Daoy (cell line): ENCODE data around the gene CYP4V2. TPM values are rescaled to one million over a fixed set of nuclear protein-coding genes. Genes with fewer than 3 reads are reported as not detected.

ENCODE experiments used
- DNase-seq: peaks from one replicate; pipeline ENCODE4 v3.0.0-alpha.2; 2015; ENCODE audit warnings: low read depth
- total RNA-seq: library from RNA; depleted of rRNA; stranded (reverse); fragments of >200 nt; shearing (Covaris generic); gene quantifications from 2 replicates; pipeline ENCODE4 v1.2.3, GENCODE V29; 2014

Gene CYP4V2
- total RNA-seq, 1 experiment from 2014 or later = 11.3 TPM

DNA sequence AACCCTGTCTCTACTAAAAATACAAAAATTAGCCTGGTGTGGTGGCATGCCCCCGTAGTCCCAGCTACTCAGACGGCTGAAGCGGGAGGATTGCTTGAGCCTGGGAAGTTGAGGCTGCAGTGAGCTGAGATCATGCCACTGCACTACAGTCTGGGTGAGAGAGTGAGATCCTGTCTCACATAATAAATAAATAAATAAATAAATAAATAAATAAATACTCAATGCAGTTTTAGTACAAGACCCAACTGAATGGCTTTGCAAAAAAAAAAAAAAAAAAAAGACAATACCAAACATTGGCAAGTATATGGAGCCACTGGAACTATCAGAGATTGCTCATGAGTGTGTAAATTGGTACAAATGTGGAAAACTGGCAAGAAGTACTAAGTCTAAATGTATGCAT is 3.3 kb upstream of the CYP4V2 start:
- DNase-seq = no peak

DNA sequence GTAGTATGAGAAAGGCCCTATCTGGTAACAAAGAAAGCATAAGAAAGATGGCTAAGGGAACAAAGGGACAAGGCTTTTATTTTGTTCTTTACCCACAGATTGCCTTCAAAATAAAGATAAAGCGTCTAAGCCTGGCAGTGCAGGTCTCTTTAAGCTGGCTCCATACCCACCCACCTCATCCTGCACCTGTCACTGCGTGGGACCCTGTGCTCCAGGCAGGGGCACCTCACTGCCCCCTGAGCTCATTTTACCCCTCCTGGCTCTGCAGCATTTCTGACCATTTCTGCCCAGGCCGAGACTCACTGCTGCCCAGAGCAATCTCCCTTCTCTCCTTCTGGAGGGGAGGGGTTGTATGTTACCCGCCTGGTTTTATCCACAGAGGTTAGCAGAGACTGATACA is 1.7 kb upstream of the CYP4V2 start:
- DNase-seq = no peak

DNA sequence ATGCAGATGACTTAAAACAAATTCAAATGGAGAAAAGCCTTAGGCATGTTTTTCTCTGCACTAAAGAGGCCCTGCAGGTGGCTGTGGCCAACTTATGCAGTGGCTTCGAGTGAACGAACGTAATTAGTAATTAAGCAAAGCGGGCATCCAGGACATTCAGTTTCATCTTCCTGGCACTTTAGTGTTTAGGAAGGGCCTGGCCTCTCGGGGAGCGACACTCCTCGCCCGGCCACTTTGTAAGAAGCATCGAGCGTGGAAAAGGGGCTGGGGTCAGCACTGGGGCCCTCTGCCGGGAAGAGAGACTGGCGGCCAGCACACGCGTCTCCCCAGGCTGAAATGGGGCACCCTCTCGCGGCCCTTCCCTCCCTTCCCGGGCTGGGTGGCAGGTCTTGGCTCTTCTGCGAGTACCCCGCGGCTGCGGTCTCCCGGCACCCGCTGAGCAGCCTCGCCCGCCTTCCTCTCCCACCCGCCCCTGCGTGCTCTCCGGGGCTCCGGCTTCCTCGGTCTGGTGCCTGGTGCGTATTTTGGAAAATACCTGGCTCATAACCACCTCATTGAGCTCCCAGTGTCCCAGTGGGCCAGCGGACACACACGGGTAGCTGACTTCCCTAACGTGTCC is 677 bp upstream of the CYP4V2 start:
- DNase-seq = peak; percentile 33

DNA sequence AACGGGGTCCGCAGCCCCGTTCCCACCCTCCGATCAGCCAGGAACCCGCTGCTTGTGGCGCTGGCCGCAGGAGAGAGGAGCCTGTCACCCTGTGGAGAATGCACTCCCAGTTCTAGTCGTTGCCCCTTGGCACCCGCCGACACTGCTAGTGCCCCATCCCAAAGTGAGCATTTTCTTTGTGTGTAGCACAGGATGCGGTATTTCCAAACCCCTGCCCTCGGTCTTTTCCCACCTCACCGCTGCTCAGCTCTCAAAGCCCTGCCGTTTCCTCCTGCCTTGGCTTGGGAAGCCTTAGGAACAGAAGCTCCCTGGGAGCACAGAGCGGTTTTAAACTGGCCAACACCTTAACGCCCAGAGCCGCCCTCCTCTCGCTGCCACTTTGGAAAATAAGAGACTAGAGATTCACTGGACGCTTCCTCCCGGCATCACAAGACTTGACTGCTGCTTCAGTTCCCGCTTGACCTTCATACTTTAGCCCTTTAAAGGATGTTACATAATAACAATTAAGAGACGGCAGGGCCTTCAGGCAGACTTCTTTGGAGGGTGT is 772 bp downstream of the CYP4V2 start:
- DNase-seq = peak; percentile 39

DNA sequence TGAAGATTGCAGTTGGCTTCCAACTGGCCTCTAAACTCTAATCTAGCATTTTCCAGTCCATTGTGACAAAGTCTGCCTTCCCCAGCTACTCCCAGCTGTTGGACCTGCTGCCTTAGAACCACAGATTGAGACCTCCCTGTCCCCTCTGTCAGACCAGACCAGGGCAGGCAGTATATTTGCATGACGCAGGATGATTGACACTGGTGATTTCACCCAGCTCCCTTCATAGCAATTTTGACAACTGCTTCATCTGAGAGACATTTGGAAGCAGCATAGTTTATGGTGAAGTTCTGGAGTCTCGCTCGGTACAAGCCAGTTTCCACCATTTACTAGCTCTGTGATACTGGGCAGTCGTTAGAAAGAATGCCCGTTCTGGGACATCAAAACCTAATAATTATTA is 2.5 kb downstream of the CYP4V2 start:
- DNase-seq = no peak

DNA sequence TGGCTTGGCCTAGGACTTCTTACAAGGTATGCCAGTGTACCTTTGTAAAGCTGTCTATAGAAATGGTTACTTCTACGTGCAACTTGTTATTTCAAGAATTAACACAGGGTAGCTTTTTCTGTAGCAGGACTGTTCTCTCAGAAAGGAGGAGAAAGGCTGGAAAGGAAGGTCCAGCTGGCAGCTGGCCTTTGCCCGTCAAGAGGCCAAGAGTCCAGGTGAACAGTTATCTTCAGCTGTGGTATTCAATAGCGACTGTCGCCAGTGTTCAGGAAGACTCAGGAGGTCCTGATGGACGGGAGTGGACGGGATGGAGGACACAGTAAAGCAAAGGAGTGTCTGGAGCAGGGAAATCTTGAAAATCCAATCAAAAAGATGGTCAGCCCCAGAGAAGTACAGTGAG is 4.7 kb downstream of the CYP4V2 start:
- DNase-seq = no peak

DNA sequence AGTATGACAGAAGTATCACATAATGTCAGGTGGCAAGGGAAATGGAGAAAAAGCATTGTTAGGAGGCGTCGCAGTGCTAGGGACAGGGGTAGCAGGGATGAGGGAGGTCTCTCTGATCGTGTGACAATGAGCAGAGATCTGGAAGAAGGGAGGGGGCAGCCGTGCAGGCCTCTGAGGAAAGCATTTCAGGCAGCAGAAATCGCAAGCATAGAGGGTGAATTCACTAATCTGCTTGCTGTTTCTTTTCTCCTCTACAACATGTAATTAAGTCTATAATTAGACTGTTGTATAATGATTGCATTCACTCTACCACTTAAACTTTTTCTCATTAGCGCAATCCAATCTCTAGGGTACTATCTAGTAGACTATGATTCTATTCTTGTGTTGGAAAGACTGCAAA is 9.1 kb downstream of the CYP4V2 start:
- DNase-seq = no peak

DNA sequence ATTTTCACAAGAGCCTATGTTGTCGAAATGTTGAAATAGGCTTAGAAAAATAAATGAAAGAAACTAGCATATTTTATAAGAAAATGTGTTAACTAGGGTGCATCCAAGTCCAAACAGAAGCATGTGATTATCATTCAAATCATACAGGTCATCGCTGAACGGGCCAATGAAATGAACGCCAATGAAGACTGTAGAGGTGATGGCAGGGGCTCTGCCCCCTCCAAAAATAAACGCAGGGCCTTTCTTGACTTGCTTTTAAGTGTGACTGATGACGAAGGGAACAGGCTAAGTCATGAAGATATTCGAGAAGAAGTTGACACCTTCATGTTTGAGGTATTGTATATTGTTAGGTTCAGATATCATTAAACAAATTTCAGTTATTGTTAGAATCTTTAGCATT is 9.6 kb downstream of the CYP4V2 start:
- no peak for DNase-seq

DNA sequence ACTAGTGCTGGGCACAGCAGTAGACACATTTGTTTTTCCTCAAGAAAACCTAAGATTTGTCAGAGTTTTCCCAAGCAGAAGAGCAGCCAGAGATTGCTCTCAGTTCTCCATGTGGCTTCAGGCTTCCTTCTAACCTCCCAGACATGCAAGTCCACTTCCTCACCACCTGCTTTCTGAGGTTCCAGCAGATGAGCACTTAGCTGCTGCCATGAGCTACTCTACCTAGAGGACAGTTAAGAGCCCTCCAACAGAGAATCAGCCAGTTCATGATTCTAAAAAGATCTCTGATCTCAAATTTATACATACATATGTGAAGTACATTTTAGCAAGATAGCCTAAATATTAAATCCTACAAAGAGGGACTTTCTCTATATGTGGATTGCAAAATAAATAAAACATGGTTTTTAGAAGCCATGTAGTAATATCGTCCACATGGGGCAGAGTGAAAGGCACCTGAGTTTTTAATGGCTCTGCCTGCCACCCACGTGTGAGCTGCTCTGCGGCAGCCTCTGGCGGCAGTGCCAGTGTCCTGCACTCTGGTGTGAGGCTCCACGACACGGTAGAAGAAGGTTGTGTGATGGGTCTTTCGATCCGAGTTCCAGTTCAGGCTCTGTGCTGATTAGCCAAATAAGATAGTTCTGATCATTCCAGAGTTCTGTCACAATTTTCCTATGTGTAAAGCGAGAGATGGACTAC is 10.3 kb downstream of the CYP4V2 start:
- DNase-seq = peak; percentile 42

DNA sequence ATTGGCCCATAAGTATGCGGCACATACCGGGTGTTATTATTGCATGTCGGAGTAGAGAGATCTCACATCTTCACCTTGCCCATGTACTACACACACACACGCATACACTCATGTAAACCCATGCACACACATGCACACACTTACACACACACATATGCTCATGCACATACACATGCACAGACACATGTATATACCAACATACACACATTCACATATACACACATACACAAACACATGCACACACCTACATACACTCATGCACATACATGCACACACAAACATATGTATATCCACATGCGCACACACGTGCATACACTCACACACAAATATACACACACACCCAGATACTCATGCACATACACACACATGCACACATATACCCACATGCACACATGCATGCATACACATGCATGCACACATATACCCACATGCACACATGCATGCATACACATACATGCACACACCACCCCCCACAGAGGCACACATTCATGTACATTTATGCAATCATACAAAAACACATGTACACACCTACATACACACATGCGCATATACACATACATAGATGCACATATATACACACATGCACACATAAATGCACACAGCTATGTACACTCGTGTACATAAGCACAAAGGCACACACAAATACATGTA is 11.2 kb downstream of the CYP4V2 start:
- DNase-seq = no peak

DNA sequence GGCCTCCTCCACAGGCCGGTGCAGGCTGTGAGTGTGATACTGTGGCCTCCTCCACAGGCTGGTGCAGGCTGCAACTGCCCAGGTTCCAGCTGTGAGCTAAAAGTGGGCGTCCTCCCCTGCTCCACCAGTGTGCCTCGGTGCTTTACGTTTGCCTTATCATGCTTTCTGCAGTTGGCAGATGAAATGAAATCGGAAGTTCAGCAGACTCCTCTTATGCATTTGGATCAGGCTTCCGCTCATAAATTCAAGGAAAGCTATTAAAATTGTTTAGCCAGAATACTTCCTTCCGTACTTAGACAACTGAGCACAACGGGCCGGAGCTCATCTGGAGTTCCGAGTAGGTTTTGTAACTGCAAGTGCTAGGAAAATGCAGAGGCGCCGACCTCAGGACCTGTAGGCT is 12.0 kb downstream of the CYP4V2 start:
- DNase-seq = no peak

DNA sequence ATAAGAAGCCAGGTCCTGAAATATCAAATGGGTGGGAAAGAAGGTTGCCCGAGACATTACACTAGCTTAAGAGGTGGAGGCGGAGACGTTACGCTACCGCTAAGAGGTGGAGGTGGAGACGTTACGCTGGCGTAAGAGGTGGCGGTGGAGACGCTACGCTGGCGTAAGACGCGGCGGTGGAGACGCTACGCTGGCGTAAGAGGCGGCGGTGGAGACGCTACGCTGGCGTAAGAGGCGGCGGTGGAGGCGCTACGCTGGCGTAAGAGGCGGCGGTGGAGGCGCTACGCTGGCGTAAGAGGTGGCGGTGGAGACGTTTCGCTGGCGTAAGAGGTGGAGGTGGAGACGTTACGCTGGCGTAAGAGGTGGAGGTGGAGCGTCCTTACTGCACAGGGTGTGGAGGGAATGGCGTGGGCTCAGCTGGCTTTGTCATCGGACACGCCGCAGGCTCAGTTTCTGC is 12.8 kb downstream of the CYP4V2 start:
- DNase-seq = no peak

DNA sequence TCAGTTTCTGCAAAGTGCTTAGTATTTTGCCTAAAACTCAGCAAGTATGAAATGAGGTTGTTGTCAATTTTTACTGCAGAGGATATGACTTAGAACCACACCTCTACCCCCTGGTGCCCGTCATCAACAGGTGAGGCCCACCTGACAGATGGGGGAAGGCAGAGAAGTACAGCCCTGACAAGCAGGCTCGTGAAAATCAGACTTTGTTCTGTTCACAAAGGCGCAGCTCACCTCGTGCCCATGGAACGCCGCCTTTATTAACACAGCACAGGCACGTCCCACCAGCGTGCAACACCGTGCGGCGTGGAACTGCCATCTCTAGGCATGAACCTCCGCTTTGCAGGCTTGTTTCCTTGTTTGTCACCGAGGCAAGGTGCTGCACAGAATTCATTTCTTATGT is 13.3 kb downstream of the CYP4V2 start:
- no peak for DNase-seq

DNA sequence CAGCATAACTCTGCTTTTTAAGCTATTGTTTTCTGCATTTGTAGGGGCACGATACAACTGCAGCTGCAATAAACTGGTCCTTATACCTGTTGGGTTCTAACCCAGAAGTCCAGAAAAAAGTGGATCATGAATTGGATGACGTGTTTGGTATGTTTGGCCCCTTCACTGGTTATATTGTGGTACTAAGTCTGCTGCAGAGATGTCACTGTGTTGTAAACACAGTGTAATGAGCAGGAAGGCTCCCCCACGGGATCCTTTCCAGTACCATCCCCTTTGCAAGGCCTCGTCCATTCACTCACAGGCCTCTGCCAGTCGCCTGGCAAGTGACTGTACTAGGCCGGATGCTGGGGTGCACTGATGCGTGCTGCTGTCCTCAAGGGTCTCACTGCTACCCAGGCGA is 13.8 kb downstream of the CYP4V2 start:
- DNase-seq = no peak

DNA sequence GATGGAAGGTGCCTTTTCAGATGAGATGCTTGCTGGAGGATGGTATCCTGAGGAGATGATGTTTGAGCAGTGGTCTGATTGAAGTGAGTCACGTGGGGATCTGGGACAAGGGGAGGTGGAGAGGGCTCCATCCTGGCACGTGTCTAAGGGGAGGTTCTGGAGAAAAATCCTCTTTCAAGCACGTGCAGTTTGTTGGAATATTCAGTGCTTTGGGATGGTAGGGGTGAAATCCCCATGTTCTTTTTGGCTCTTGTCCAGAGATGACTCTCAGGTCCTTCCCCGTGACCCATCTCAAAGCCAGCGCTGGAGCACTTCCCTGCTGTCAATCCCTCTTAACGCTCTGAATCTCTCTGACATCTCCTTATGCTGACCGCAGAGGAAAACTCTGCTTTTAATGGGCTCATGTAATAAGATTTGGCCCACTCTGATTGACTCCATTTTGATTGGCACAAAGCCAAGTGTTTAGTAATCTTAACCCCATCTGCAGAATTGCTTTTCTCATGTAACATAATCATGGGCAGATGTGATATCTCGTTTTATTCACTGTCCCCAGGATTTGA is 25.2 kb downstream of the CYP4V2 start:
- no peak for DNase-seq

DNA sequence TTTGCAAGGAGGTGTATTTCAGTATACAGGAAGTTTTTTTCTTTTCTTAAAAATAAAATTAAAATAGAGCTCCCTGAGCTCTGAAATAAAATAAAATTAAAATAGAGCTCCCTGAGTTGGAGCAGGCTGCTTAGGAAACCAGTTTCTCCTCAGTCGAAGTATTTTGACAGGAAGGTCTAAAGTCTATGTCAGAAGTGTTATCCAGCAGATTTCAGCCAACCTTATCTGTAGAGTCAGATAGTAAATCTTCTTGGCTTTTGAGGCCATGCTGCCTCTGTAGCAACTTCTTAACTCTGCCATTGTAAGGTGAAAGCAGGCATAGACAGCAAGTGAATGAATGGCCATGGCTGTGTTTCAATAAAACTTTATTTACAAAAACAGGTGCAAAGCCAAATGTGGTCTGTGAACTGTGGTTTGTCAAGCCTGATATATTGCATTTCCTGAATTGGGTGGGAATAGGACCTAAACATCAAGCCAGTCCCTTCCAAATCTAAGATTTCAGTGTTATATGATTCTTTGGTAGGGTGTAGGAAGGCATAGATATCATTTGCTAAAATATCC is 26.4 kb downstream of the CYP4V2 start:
- no peak for DNase-seq

DNA sequence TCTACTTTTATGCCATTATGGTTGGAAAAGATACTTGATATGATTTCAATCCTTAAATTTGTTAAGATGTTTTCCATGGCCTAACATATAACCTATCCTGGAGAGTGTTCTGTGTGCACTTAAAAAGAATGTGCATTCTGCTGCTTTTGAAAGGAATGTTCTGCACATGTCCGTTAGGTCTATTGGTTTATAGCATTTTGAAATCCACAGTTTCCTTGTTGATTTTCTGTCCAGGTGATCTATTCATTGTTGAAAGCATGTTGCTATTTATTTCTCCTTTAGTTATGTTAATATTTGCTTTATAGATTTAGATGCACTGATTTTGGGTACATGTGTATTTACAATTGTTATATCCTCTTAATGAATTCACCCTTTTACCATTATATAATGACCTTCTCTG is 30.3 kb downstream of the CYP4V2 start:
- no peak for DNase-seq

DNA sequence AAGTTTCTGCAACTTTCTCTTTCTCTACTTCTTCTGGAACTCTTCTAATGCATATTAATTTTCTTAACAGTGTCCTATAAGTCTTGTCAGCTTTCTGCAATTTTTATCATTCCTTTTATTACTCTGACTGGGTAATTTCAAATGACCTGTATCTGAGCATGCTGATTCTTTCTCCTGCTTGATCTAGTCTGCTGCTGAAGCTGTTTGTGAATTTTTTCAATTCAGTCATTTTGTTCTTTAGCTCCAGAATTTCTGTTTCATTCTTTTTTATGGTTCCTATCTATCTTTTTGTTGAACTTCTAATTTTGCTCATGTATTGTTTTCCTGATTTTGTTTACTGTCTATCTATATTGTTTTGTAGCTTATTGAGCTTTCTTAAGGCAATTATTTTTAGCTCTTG is 34.5 kb downstream of the CYP4V2 start:
- DNase-seq = no peak

DNA sequence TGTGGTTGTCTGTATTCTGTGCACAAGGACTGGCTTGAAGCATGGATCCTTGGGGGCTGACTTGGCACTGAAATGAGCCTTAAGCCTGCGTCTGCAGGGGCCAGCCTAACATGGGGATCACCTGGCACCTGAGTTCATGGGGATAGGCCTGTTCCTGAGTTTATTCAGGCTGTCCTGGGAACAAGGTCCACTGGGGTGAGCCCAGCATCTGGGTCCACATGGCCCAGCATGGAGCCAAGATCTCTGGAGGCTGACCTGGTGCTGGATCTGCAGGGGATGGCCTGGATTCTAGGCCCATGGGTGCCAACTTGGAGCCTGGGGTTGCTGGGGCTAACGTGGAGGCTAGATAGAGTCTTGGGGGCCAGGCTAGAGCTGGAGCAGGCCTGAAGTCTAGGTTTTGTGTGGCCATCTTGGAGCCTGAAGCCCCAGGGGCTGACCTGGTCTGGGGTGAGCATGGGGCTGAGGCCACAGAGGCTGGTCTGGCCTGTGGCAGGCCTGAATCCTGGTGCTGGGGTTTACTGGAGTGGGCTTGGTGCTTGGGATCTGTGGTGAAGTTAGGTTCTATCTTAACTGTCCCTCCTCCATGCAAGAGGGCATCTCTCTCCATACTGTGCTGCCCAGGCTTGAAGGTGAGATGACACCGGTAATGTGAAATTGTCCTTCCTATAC is 35.3 kb downstream of the CYP4V2 start:
- DNase-seq = no peak

DNA sequence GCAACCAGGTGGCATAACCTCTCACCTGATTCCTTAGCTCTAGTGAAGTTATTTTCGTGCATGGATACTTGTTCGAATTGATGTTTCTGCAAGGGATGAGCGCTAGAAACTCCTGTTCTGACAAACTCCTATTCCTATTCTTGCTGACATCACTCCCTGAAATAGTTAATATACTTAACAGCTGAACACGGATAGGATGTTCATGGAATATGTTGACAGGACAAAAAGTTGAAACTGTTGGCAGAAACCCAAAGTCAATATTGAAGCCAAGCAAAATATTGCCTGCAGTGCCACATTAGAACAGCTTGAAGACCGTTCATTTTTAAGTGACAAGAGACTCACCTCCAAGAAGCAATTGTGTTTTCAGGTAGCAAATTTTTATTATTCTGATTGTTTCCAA is 35.9 kb downstream of the CYP4V2 start, which contains the start of gene KLKB1:
Gene KLKB1, plus strand, starts transcription at position 287 of the 400 bp plus-strand sequence. CDS start 689 bp downstream, outside the sequence.
- no peak for DNase-seq

DNA sequence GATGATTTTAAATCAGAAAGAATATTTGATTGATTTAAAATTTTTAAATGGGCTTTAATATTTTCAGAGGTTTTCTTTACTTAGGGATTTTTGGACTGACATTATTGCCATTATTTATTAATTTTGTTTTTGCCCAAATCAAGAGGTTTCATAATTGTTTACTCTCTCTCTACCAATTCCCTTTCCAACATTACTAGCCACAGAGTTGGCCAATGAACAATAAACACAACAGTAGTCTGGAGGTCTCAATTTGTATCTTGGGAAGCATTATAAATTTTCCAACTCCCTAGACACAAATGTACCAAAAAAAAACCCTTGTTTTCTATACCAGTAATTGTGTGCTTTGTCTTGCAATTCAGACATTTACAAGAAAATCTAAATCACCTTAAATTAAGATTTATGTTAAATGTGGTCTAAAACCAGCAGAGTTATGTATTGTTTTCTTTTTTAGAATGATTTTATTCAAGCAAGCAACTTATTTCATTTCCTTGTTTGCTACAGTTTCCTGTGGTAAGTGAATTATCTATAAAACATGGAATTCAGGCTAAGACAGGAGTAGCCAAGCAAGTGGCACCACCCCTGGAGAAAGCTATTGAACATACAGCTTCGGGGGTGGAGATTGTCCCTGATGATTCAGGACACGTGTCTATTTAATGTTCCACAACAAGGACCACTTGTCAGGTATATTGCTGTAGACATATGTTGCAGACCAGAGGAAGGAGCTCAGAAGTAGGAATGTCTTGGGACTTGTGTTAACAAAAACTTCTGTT is 36.6 kb downstream of the CYP4V2 start:
- DNase-seq = no peak
